Spinal cord (tissue), 10 donors: ENCODE data around the gene NFE2. TPM values are rescaled to one million over a fixed set of nuclear protein-coding genes. Genes with fewer than 3 reads are reported as not detected.

Experiments
- DNase-seq, 6 donors: peaks; one replicate each; pipeline versions ENCODE4 v3.0.0 to v3.0.0-alpha.2; 2013 to 2015; ENCODE audit warnings: low spot score in 6 of 6, low read depth in 4 of 6
- H3K27ac ChIP-seq: one replicate; pipeline ENCODE4 v1.5.1; 2013; ENCODE audit warnings: low read depth, low read length, control low read depth
- H3K27me3 ChIP-seq: one replicate; pipeline ENCODE4 v1.6.1; 2013; ENCODE audit warnings: low read length; ENCODE audit not compliant: control insufficient read depth, insufficient read depth
- H3K36me3 ChIP-seq: one replicate; pipeline ENCODE4 v1.6.1; 2013; ENCODE audit warnings: low read length; ENCODE audit not compliant: control insufficient read depth, insufficient read depth
- H3K4me1 ChIP-seq: one replicate; pipeline ENCODE4 v1.6.1; 2013; ENCODE audit warnings: low read length; ENCODE audit not compliant: control insufficient read depth, insufficient read depth
- H3K4me3 ChIP-seq: one replicate; pipeline ENCODE4 v1.5.1; 2013; ENCODE audit warnings: low read depth, low read length, control low read depth
- H3K9me3 ChIP-seq: one replicate; pipeline ENCODE4 v1.6.1; 2013; ENCODE audit warnings: low read length; ENCODE audit not compliant: control insufficient read depth, insufficient read depth
- WGBS: methylation state at CpG from one replicate; pipeline ENCODE4 v1.1.5; 2013; ENCODE audit warnings: missing lambda C conversion rate; ENCODE audit not compliant: insufficient coverage; 5-methylcytosine and 5-hydroxymethylcytosine counted together
- polyA plus RNA-seq, 2 donors: library from polyadenylated mRNA; unstranded; fragments of 120-200 nt; gene quantifications; one replicate each; pipeline ENCODE4 v1.2.1, GENCODE V29; 2013; ENCODE audit not compliant: insufficient read length in 2 of 2
- small RNA-seq: library from RNA; depleted of rRNA; stranded (forward); fragments of <200 nt; gene quantifications from one replicate; pipeline ENCODE3, GENCODE V24; 2014; ENCODE audit warnings: low replicate concordance
- total RNA-seq, 2 donors: library from RNA; depleted of rRNA in 1 of 2; stranded (reverse); fragments of 120-200 nt in 1 of 2; fragments of >200 nt in 1 of 2; gene quantifications; one replicate each; pipeline versions ENCODE4 v1.2.3 to v1.2.4, GENCODE V29; 2013 to 2014
- donor health status: healthy.

Gene NFE2
- total and polyA plus RNA-seq, 4 donors = 1.3 to 6.5 (median 4.0) TPM

- DNase-seq = no peak
- Histone ChIP-seq H3K4me3 (peak overlapping the region; percentile 14), H3K9me3 (no peaks in the 10 kb centered on the region), H3K27ac (peak overlapping the region; percentile 95), H3K36me3 (peaks cover 35% of the 10 kb centered on the region), H3K27me3 (no peaks in the 10 kb centered on the region), H3K4me1 (peaks cover 34% of the 10 kb centered on the region)
- WGBS = 51% methylated on average over 2 of the region's 8 CpGs
Observed at GRCh38 chr12:54257332-54257731, 43.5 kb downstream of the NFE2 start.

- Histone ChIP-seq H3K9me3 (no peaks in the 10 kb centered on the region), H3K4me3 (no peak overlapping the region), H3K36me3 (peaks cover 68% of the 10 kb centered on the region), H3K4me1 (peaks cover 13% of the 10 kb centered on the region), H3K27ac (no peak overlapping the region), H3K27me3 (no peaks in the 10 kb centered on the region)
- DNase-seq = no peak
- no CpG with 5 or more reads among the region's 4 CpGs for WGBS
Observed at GRCh38 chr12:54253240-54253639, 47.6 kb downstream of the NFE2 start.

- DNase-seq = peak in 2 of 6 donors; percentile 67 to 74
- peaks cover 75% of the 10 kb centered on the region for H3K36me3 ChIP-seq
- H3K4me1 ChIP-seq = peaks cover 10% of the 10 kb centered on the region
- H3K27me3 ChIP-seq = no peaks in the 10 kb centered on the region
- H3K27ac ChIP-seq = no peak overlapping the region
- no peaks in the 10 kb centered on the region for H3K9me3 ChIP-seq
- H3K4me3 ChIP-seq = no peak overlapping the region
- no CpG with 5 or more reads among the region's 1 CpG for WGBS
Observed at GRCh38 chr12:54251667-54252284, 49.0 kb downstream of the NFE2 start.

GRCh38 chr12:54249489-54249888, 51.3 kb downstream of the NFE2 start:
- no peaks in the 10 kb centered on the region for H3K9me3 ChIP-seq
- no CpG with 5 or more reads among the region's 5 CpGs for WGBS
- no peak overlapping the region for H3K4me3 ChIP-seq
- no peak for DNase-seq
- H3K4me1 ChIP-seq = no peaks in the 10 kb centered on the region
- peaks cover 80% of the 10 kb centered on the region for H3K36me3 ChIP-seq
- H3K27me3 ChIP-seq = no peaks in the 10 kb centered on the region
- no peak overlapping the region for H3K27ac ChIP-seq

GRCh38 chr12:54246011-54246641, 54.7 kb downstream of the NFE2 start:
- Histone ChIP-seq H3K9me3 (no peaks in the 10 kb centered on the region), H3K27me3 (no peaks in the 10 kb centered on the region), H3K27ac (no peak overlapping the region), H3K4me3 (no peak overlapping the region), H3K4me1 (no peaks in the 10 kb centered on the region), H3K36me3 (peaks cover 84% of the 10 kb centered on the region)
- DNase-seq = no peak
- 87% methylated on average over 2 of the region's 6 CpGs for WGBS

Small RNA genes lying within 50 kb of the gene (small RNA-seq; reads per million reads assigned to genes)
- gene MIR148B (457 reads per million, percentile 99 among the genes with 10 or more reads in this experiment), gene RN7SL390P (not detected), gene RN7SL744P (not detected), gene RNU6-950P (not detected)

Other genes starting within 250 kb of the NFE2 start
- 10 to 100 TPM in 1 of 2 donors, 1 to 10 TPM in 1; 10.0 to 10.3 TPM for gene HOXC4, start 247.2 kb downstream of the NFE2 start, total RNA-seq
- gene HOXC4, start 247.2 kb downstream of the NFE2 start, polyA plus RNA-seq = 100 to 1,000 TPM in 1 of 2 donors, 10 to 100 TPM in 1; 98.7 to 100 TPM
- gene SMUG1, start 112.0 kb downstream of the NFE2 start, total RNA-seq = 10 to 100 TPM; 28.7 to 32.0 TPM
- 10 to 100 TPM; 35.9 to 42.4 TPM for gene SMUG1, start 112.0 kb downstream of the NFE2 start, polyA plus RNA-seq
- 100 to 1,000 TPM; 114 to 134 TPM for gene CBX5, start 20.9 kb downstream of the NFE2 start, total RNA-seq
- gene CBX5, start 20.9 kb downstream of the NFE2 start, polyA plus RNA-seq = 100 to 1,000 TPM; 127 to 138 TPM
- gene HNRNPA1, start 20.3 kb downstream of the NFE2 start, total RNA-seq = 100 to 1,000 TPM; 354 to 488 TPM
- gene HNRNPA1, start 20.3 kb downstream of the NFE2 start, polyA plus RNA-seq = 1,000 to 10,000 TPM; 1,520 to 1,571 TPM
- gene COPZ1, start 24.1 kb upstream of the NFE2 start, total RNA-seq = 100 to 1,000 TPM in 1 of 2 donors, 10 to 100 TPM in 1; 91.0 to 163 TPM
- gene COPZ1, start 24.1 kb upstream of the NFE2 start, polyA plus RNA-seq = 100 to 1,000 TPM; 150 to 164 TPM
- under 1 TPM; 0.33 to 0.99 TPM for gene GPR84, start 63.5 kb upstream of the NFE2 start, total RNA-seq
- gene GPR84, start 63.5 kb upstream of the NFE2 start, polyA plus RNA-seq = under 1 TPM; 0.41 to 0.79 TPM
- 1 to 10 TPM; 5.0 to 6.9 TPM for gene ZNF385A, start 83.7 kb upstream of the NFE2 start, total RNA-seq
- gene ZNF385A, start 83.7 kb upstream of the NFE2 start, polyA plus RNA-seq = 10 to 100 TPM; 38.2 to 40.8 TPM
- 10 to 100 TPM; 20.8 to 43.0 TPM for gene ITGA5, start 118.3 kb upstream of the NFE2 start, total RNA-seq
- gene ITGA5, start 118.3 kb upstream of the NFE2 start, polyA plus RNA-seq = 10 to 100 TPM; 12.3 to 19.3 TPM
- under 1 TPM; 0.17 to 0.40 TPM for gene GTSF1, start 172.6 kb upstream of the NFE2 start, total RNA-seq
- 1 to 10 TPM in 1 of 2 donors, under 1 TPM in 1; 0.33 to 2.3 TPM for gene GTSF1, start 172.6 kb upstream of the NFE2 start, polyA plus RNA-seq
- 10 to 100 TPM; 11.5 to 23.9 TPM for gene NCKAP1L, start 196.7 kb upstream of the NFE2 start, total RNA-seq
- gene NCKAP1L, start 196.7 kb upstream of the NFE2 start, polyA plus RNA-seq = 10 to 100 TPM in 1 of 2 donors, 1 to 10 TPM in 1; 8.4 to 13.2 TPM
- gene PDE1B, start 248.6 kb upstream of the NFE2 start, total RNA-seq = 10 to 100 TPM; 10.1 to 29.1 TPM
- gene PDE1B, start 248.6 kb upstream of the NFE2 start, polyA plus RNA-seq = 10 to 100 TPM; 47.5 to 57.9 TPM